Smooth muscle cell (in vitro differentiated cells): ENCODE data around the gene CD86. TPM values are rescaled to one million over a fixed set of nuclear protein-coding genes. Genes with fewer than 3 reads are reported as not detected.
"Not testable (repeated sequence)": the region's sequence is repeated elsewhere in the genome, so short reads cannot be mapped to it uniquely, and the experiment has no call there.

Experiments
- DNase-seq: peaks from one replicate; lab custom pipeline; 2025; ENCODE audit not compliant: unreplicated experiment; lab: John Stamatoyannopoulos, UW
- H2AFZ ChIP-seq: fragments of 200-600 bp; sonication (generic); 2 replicates; pipeline ENCODE4 v1.6.0; 2016; ENCODE audit warnings: antibody characterized with exemption, low read depth, mild to moderate bottlenecking
- H3F3A ChIP-seq: fragments of 200-600 bp; sonication (generic); 2 replicates; pipeline ENCODE4 v1.6.0; 2017; ENCODE audit warnings: antibody characterized with exemption, low read depth
- H3K27ac ChIP-seq: fragments of 200-600 bp; sonication (generic); 2 replicates; pipeline ENCODE4 v1.5.1; 2016; ENCODE audit warnings: low read depth, mild to moderate bottlenecking
- H3K27me3 ChIP-seq: fragments of 200-600 bp; sonication (generic); 2 replicates; pipeline ENCODE4 v1.6.1; 2016; ENCODE audit warnings: low read depth, mild to moderate bottlenecking
- H3K36me3 ChIP-seq: fragments of 200-600 bp; sonication (generic); 2 replicates; pipeline ENCODE4 v1.5.1; 2016; ENCODE audit warnings: low read depth
- H3K4me1 ChIP-seq: fragments of 200-600 bp; sonication (generic); 2 replicates; pipeline ENCODE4 v1.5.1; 2016; ENCODE audit warnings: low read depth
- H3K4me2 ChIP-seq: fragments of 200-600 bp; sonication (generic); 2 replicates; pipeline ENCODE4 v1.6.0; 2016; ENCODE audit warnings: mild to moderate bottlenecking
- H3K4me3 ChIP-seq: fragments of 200-600 bp; sonication (generic); 2 replicates; pipeline ENCODE4 v1.5.1; 2016; ENCODE audit warnings: mild to moderate bottlenecking
- H3K79me2 ChIP-seq: fragments of 200-600 bp; sonication (generic); 2 replicates; pipeline ENCODE4 v1.6.0; 2016; ENCODE audit warnings: low read depth, mild to moderate bottlenecking
- H3K9ac ChIP-seq: fragments of 200-600 bp; sonication (generic); 2 replicates; pipeline ENCODE4 v1.6.0; 2016; ENCODE audit warnings: low read depth
- H3K9me3 ChIP-seq: fragments of 200-600 bp; sonication (generic); replicated peaks from 2 replicates; pipeline ENCODE4 v1.5.1; 2016; ENCODE audit warnings: low read depth
- H4K20me1 ChIP-seq: fragments of 200-600 bp; sonication (generic); 2 replicates; pipeline ENCODE4 v1.6.0; 2016; ENCODE audit warnings: low read depth
- WGBS: methylation state at CpG from one replicate; pipeline ENCODE4 v1.1.7; 2016; ENCODE audit warnings: low lambda C conversion rate; 5-methylcytosine and 5-hydroxymethylcytosine counted together
- polyA plus RNA-seq: library from polyadenylated mRNA; unstranded; fragments of >200 nt; fragmentation: Nextera tagmentation; extraction: Ambion mirVana; gene quantifications from 2 replicates; pipeline ENCODE4 v1.2.1, GENCODE V29; 2016
- total RNA-seq: library from RNA; depleted of rRNA; stranded (reverse); fragments of >200 nt; gene quantifications from 2 replicates; pipeline ENCODE4 v1.2.3, GENCODE V29; 2014
- TF ChIP-seq, protein P1 (sequence below): fragments of 200-600 bp; sonication (generic); IDR thresholded peaks from 2 replicates; pipeline ENCODE4 v1.5.1; 2017; ENCODE audit warnings: borderline replicate concordance, mild to moderate bottlenecking, antibody characterized with exemption; ENCODE audit not compliant: insufficient read depth, poor library complexity, severe bottlenecking

CD86 gene
- total and polyA plus RNA-seq, 2 experiments from 2014 or later = not detected

DNA sequence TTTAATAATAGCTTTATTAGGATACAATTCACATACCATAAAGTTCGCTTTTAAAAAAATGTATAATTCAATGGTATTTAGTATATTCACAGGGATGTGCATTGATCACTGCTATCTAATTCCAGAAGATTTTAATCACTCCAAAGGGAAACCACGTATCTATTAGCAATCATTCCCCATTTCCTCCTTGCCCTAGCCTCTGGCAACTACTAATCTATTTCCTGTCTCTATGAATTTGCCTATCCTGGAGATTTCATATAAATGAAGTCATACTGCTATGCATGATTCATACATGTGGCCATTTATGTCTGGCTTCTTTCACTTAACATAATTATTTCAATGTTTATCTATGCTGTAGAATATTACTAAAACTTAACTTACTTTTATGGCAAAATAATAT, 96.3 kb downstream of the CD86 start:
- H3K4me3 ChIP-seq = no peak overlapping the region
- H3K36me3 ChIP-seq = no peaks in the 10 kb centered on the region
- H3K27ac ChIP-seq = no peak overlapping the region
- peaks cover 4% of the 10 kb centered on the region for H3K9me3 ChIP-seq
- no peaks in the 10 kb centered on the region for H3F3A ChIP-seq
- H2AFZ ChIP-seq = no peak overlapping the region
- no peak for DNase-seq
- H3K79me2 ChIP-seq = no peaks in the 10 kb centered on the region
- no peak overlapping the region for H3K9ac ChIP-seq
- H4K20me1 ChIP-seq = no peaks in the 10 kb centered on the region
- WGBS = 72% methylated on average over 2 of the region's 2 CpGs
- H3K4me2 ChIP-seq = no peak overlapping the region
- TF ChIP-seq, protein P1, sequence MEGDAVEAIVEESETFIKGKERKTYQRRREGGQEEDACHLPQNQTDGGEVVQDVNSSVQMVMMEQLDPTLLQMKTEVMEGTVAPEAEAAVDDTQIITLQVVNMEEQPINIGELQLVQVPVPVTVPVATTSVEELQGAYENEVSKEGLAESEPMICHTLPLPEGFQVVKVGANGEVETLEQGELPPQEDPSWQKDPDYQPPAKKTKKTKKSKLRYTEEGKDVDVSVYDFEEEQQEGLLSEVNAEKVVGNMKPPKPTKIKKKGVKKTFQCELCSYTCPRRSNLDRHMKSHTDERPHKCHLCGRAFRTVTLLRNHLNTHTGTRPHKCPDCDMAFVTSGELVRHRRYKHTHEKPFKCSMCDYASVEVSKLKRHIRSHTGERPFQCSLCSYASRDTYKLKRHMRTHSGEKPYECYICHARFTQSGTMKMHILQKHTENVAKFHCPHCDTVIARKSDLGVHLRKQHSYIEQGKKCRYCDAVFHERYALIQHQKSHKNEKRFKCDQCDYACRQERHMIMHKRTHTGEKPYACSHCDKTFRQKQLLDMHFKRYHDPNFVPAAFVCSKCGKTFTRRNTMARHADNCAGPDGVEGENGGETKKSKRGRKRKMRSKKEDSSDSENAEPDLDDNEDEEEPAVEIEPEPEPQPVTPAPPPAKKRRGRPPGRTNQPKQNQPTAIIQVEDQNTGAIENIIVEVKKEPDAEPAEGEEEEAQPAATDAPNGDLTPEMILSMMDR = no peak
- no peaks in the 10 kb centered on the region for H3K4me1 ChIP-seq
- no peaks in the 10 kb centered on the region for H3K27me3 ChIP-seq

DNA sequence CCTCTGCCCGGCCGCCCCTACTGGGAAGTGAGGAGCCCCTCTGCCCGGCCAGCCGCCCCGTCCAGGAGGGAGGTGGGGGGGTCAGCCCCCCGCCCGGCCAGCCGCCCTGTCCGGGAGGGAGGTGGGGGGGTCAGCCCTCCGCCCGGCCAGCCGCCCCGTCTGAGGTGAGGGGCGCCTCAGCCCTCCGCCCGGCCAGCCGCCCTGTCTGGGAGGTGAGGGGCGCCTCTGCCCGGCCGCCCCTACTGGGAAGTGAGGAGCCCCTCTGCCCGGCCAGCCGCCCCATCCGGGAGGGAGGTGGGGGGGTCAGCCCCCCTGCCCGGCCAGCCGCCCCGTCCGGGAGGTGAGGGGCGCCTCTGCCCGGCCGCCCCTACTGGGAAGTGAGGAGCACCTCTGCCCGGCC, 109.8 kb downstream of the CD86 start:
- H3K9me3 ChIP-seq = not testable (repeated sequence)
- WGBS = no CpG with 5 or more reads among the region's 31 CpGs

DNA sequence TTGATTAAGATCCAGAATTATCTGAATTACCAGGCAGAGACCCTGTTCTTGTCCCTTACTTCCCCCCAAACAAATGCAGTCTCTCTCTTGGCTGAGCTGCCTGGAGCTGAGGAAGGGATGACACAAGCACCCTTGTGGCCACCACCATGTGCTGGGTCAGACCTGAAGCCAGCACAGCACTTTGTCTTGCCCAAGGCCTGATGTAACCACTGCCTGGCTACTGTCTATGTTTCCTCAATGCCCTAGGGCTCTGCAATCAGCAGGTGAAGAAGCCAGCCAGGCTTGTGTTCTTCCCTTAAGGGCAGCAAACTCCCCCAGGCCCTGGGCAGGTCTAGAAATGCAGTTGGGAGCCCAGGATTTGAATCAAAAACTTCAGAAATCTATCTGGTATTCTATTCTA, 112.5 kb downstream of the CD86 start:
- Histone ChIP-seq H2AFZ (no peak overlapping the region), H3K27ac (no peak overlapping the region)
- DNase-seq = no peak

More for the DNA sequence above, 109.8 kb downstream of the CD86 start:
- not testable (repeated sequence) for H4K20me1 ChIP-seq, H3K36me3 ChIP-seq, H2AFZ ChIP-seq, H3F3A ChIP-seq, H3K4me2 ChIP-seq, H3K27ac ChIP-seq, H3K27me3 ChIP-seq, H3K4me3 ChIP-seq, H3K9ac ChIP-seq, H3K79me2 ChIP-seq, DNase-seq, H3K4me1 ChIP-seq

DNA sequence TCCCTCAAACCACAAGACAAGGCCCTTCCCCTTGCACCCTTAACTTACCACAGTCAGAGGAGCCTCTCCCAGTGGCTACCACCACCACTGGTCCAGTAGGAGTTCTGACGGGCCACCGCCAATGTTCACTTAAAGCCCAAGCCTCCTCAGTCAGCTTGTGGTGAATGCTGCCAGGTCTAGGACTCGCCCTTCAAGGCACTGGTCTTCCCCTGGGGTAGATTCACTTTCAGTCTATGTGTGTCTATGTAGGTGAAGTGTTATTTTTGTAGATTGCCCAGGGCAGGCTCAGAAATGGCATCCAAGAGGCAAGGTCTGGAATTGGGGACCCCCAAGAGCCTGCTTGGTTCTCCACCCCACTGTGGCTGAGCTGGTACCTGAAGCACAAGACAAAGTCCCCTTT, 112.9 kb downstream of the CD86 start:
- Histone ChIP-seq H3K9ac (no peak overlapping the region), H3K4me2 (no peak overlapping the region), H3K4me3 (no peak overlapping the region), H2AFZ (no peak overlapping the region), H3K36me3 (no peaks in the 10 kb centered on the region), H3K9me3 (no peaks in the 10 kb centered on the region), H4K20me1 (no peaks in the 10 kb centered on the region), H3F3A (no peaks in the 10 kb centered on the region), H3K27ac (no peak overlapping the region), H3K27me3 (no peaks in the 10 kb centered on the region), H3K4me1 (no peaks in the 10 kb centered on the region), H3K79me2 (no peaks in the 10 kb centered on the region)
- TF ChIP-seq, protein P1 = no peak
- DNase-seq = no peak
- 91% methylated on average over 3 of the region's 3 CpGs for WGBS

More for the DNA sequence above, 112.5 kb downstream of the CD86 start:
- H3K9ac ChIP-seq = no peak overlapping the region
- no peaks in the 10 kb centered on the region for H3F3A ChIP-seq
- H3K4me2 ChIP-seq = no peak overlapping the region
- H3K79me2 ChIP-seq = no peaks in the 10 kb centered on the region
- no peaks in the 10 kb centered on the region for H4K20me1 ChIP-seq
- H3K4me3 ChIP-seq = no peak overlapping the region
- H3K9me3 ChIP-seq = no peaks in the 10 kb centered on the region
- no peaks in the 10 kb centered on the region for H3K36me3 ChIP-seq
- TF ChIP-seq, protein P1 = no peak
- no peaks in the 10 kb centered on the region for H3K27me3 ChIP-seq
- H3K4me1 ChIP-seq = no peaks in the 10 kb centered on the region
